Left lung (tissue), 10 donors: ENCODE data around the gene SH3TC1. TPM values are rescaled to one million over a fixed set of nuclear protein-coding genes. Genes with fewer than 3 reads are reported as not detected.
A peak's percentile ranks its signal among the peaks of the same experiment; 100 is the strongest.

Experiments used
- ATAC-seq: fragments of 200-7000 bp; cut with Tn5 transposase; one replicate; pipeline ENCODE4 v1.9.1; 2020; ENCODE audit warnings: moderate library complexity
- DNase-seq, 4 donors: peaks; one replicate each; pipeline ENCODE4 v3.0.0-alpha.2; 2013 to 2020
- H3K27ac ChIP-seq, 2 donors: fragments of 200-600 bp; sonication (generic) in 1 of 2; one replicate each; pipeline versions ENCODE4 v1.5.0 to v1.8.0; 2020 to 2021
- H3K27me3 ChIP-seq, 2 donors: fragments of 200-600 bp; sonication (generic) in 1 of 2; one replicate each; pipeline versions ENCODE4 v1.5.0 to v1.8.0; 2020 to 2021
- H3K36me3 ChIP-seq, 2 donors: fragments of 200-600 bp; sonication (generic) in 1 of 2; one replicate each; pipeline versions ENCODE4 v1.5.0 to v1.8.0; 2020 to 2021
- H3K4me1 ChIP-seq, 2 donors: fragments of 200-600 bp; one replicate each; pipeline ENCODE4 v1.8.0; 2021
- H3K4me3 ChIP-seq, 2 donors: fragments of 200-600 bp; sonication (generic) in 1 of 2; one replicate each; pipeline versions ENCODE4 v1.5.0 to v1.8.0; 2020 to 2021; ENCODE audit warnings: mild to moderate bottlenecking in 1 of 2
- H3K9me3 ChIP-seq, 2 donors: fragments of 200-600 bp; sonication (generic) in 1 of 2; one replicate each; pipeline versions ENCODE4 v1.5.0 to v1.8.0; 2020 to 2021
- intact Hi-C, 2 donors: fragments of 100-400 bp; cut with DNase I; formaldehyde crosslinking; loops; one replicate each; pipeline versions ENCODE4 v1.11.2 to v1.14.2; 2022
- polyA plus RNA-seq, 6 donors: library from polyadenylated mRNA; unstranded; fragments of 120-200 nt; gene quantifications; one replicate each; pipeline ENCODE4 v1.2.1, GENCODE V29; 2013; ENCODE audit not compliant: insufficient read length in 6 of 6
- total RNA-seq, 2 donors: library from RNA; stranded (reverse); fragmentation: NEBNext Ultra II Directional; extraction: Animal tissue kit (Norgen Biotek cat#: 25700); gene quantifications; one replicate each; pipeline ENCODE4 v1.2.1, GENCODE V29; 2021
- TF ChIP-seq, protein P1 (sequence below), 2 donors: fragments of 200-600 bp; sonication (generic) in 1 of 2; IDR thresholded peaks; one replicate each; pipeline versions ENCODE4 v1.5.0 to v1.8.0; 2021; ENCODE audit warnings: antibody characterized with exemption in 2 of 2
- donor health status: DM: no; HTN: yes; CAD: no.
- donor health status: DM: no; HTN: no; CAD: no.

The SH3TC1 gene
- total and polyA plus RNA-seq, 8 donors: 22.0 to 46.1 (median 28.3) TPM

GRCh38 chr4:8275548-8275910 is 76.4 kb downstream of the SH3TC1 start:
- DNase-seq (peak in 1 of 4 donors; percentile 30), ATAC-seq (no peak)
- H3K36me3 ChIP-seq: no peaks in the 10 kb centered on the region
- intact Hi-C loops: no loop called here
- H3K9me3 ChIP-seq: no peaks in the 10 kb centered on the region
- H3K27ac ChIP-seq: no peak overlapping the region
- TF ChIP-seq, protein P1, sequence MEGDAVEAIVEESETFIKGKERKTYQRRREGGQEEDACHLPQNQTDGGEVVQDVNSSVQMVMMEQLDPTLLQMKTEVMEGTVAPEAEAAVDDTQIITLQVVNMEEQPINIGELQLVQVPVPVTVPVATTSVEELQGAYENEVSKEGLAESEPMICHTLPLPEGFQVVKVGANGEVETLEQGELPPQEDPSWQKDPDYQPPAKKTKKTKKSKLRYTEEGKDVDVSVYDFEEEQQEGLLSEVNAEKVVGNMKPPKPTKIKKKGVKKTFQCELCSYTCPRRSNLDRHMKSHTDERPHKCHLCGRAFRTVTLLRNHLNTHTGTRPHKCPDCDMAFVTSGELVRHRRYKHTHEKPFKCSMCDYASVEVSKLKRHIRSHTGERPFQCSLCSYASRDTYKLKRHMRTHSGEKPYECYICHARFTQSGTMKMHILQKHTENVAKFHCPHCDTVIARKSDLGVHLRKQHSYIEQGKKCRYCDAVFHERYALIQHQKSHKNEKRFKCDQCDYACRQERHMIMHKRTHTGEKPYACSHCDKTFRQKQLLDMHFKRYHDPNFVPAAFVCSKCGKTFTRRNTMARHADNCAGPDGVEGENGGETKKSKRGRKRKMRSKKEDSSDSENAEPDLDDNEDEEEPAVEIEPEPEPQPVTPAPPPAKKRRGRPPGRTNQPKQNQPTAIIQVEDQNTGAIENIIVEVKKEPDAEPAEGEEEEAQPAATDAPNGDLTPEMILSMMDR (IDR thresholded peaks at IDR 0.05): no peak
- H3K27me3 ChIP-seq: peaks cover 0 to 6% of the 10 kb centered on the region in 2 donors
- H3K4me3 ChIP-seq: no peak overlapping the region
- H3K4me1 ChIP-seq: peaks cover 11 to 84% of the 10 kb centered on the region in 2 donors

DNA sequence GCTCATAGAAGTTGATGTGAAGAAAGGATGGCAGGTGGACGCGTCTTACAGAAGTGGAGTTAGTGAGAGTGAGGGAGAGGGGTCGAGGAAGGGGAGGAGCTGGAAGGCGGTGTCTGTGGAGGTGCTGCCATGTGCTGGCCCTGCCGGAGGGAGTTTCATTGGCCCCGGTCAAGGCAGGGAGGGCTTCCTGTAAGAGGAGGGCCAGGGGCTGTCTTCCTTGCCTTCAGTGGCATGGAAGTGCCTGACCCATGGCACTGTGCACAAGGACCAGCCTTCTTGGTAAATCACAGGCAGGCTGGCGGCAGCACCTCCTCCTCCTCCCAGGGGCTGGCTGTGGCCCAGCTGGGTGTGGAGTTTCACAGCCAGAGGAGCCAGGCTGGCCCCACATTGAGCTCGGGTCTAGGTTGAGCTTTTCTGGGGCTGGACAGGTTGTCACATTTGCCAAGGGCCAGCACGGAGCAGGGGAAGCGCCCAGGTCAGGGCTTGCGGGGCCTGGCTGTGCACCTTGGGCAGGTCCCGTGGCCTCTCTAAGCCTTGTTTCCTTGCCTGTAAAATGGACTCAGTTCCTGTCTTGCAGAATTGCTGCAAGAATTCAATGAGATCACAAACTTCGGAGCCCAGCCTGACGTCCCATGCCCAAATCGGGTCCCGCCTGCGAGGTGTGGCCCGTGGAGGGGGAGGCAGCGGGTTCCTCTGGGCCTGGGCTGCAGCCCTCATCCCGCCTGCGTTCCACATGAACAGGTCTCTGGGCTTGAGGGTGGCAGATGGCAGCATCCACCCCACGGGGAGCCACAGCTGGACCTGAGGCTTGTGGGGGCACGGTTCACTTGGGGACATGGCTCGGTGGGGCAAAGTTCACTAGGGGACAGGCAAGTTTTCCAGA is 77.5 kb downstream of the SH3TC1 start:
- Histone ChIP-seq H3K36me3 (no peaks in the 10 kb centered on the region), H3K4me3 (no peak overlapping the region), H3K27ac (no peak overlapping the region), H3K9me3 (no peaks in the 10 kb centered on the region), H3K27me3 (no peaks in the 10 kb centered on the region), H3K4me1 (peaks cover 9 to 73% of the 10 kb centered on the region in 2 donors)
- TF ChIP-seq, protein P1 (IDR thresholded peaks at IDR 0.05): no peak
- ATAC-seq (peak; percentile 60), DNase-seq (peak in 1 of 4 donors; percentile 80)
- intact Hi-C loops: no loop called here

DNA sequence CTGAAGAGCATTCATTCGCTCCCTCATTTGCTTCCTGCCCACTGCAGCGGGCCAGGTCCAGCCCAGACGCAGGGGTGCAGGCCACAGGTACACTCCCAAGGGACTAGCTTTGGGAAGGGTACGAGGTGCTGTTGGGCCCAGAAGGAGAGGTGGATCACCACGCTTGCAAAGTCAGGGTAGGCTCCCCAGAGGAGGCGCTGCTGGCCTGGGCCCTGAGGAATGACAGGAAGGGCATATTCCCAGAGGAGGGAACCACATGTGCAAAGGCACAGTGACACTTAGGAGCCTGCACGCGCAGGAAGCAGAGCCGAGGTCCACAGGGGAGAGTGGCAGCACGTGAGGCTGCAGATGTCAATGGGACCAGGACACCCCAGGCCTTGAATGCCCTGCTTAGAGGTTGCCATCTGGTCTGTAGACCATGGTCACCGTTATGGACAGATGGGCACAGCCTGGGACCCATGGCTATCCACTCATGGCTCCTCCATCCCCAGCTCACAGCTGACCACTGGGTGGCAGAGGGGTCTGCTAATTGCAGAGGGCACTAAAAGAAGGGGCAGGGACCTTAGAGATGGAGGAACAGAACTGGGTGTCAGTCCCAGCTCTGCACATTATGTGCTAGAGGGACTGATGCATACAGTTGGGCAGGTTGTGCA is 78.4 kb downstream of the SH3TC1 start:
- Histone ChIP-seq H3K27me3 (no peaks in the 10 kb centered on the region), H3K4me3 (no peak overlapping the region), H3K9me3 (no peaks in the 10 kb centered on the region), H3K4me1 (peaks cover 7 to 64% of the 10 kb centered on the region in 2 donors), H3K36me3 (no peaks in the 10 kb centered on the region), H3K27ac (no peak overlapping the region)
- intact Hi-C loops: no loop called here
- DNase-seq (peak in 1 of 4 donors; percentile 46), ATAC-seq (no peak)
- TF ChIP-seq, protein P1 (IDR thresholded peaks at IDR 0.05): no peak

GRCh38 chr4:8278009-8278395 is 78.9 kb downstream of the SH3TC1 start:
- peak in 1 of 4 donors; percentile 41 for DNase-seq
- TF ChIP-seq, protein P1 (IDR thresholded peaks at IDR 0.05): no peak
- H3K4me1 ChIP-seq: peaks cover 3 to 63% of the 10 kb centered on the region in 2 donors
- H3K4me3 ChIP-seq: no peak overlapping the region
- no peaks in the 10 kb centered on the region for H3K9me3 ChIP-seq
- H3K27ac ChIP-seq: no peak overlapping the region
- no peak for ATAC-seq
- intact Hi-C loops: no loop called here
- no peaks in the 10 kb centered on the region for H3K36me3 ChIP-seq
- no peaks in the 10 kb centered on the region for H3K27me3 ChIP-seq
